Brain microvascular endothelial cell (primary cell): ENCODE results near the gene AIFM2.

Experiments used
- DNase-seq: peaks from one replicate; pipeline ENCODE4 v3.0.0-alpha.2; 2020
- H3K27ac ChIP-seq: fragments of 250-450 bp; sonication (Bioruptor Pico); 2 replicates; pipeline ENCODE4 v1.5.1; 2020; ENCODE audit warnings: mild to moderate bottlenecking, moderate library complexity
- H3K27me3 ChIP-seq: fragments of 250-450 bp; sonication (Bioruptor Pico); replicated peaks from 2 replicates; pipeline ENCODE4 v1.5.1; 2020; ENCODE audit warnings: mild to moderate bottlenecking
- H3K36me3 ChIP-seq: fragments of 250-450 bp; sonication (Bioruptor Pico); replicated peaks from 2 replicates; pipeline ENCODE4 v1.5.1; 2020; ENCODE audit warnings: mild to moderate bottlenecking
- H3K4me3 ChIP-seq: 2 replicates; pipeline ENCODE4 v1.5.1; 2011; ENCODE audit warnings: low read depth, mild to moderate bottlenecking, control low read depth, low read length, moderate library complexity
- CTCF ChIP-seq: IDR thresholded peaks from 2 replicates; pipeline ENCODE4 v1.5.1; 2011; ENCODE audit warnings: low read depth, mild to moderate bottlenecking, moderate library complexity, low read length, control low read depth, inconsistent platforms; ENCODE audit errors: missing control alignments
- in situ Hi-C: cut with HindIII; loops from 2 replicates; pipeline ENCODE4 v1.10.0; 2017; ENCODE audit warnings: low sequenced_read_pairs, low pct_ligation_motif_present

Gene AIFM2

GRCh38 chr10:70169649-70170364 is 37.2 kb upstream of the AIFM2 start:
- in situ Hi-C loops: no loop called here
- Histone ChIP-seq H3K36me3 (peaks cover 19% of the 10 kb centered on the region), H3K27ac (peak overlapping the region; percentile 95), H3K27me3 (no peaks in the 10 kb centered on the region), H3K4me3 (peak overlapping the region; percentile 98)
- no peak for TF ChIP-seq CTCF
- no peak for DNase-seq

- in situ Hi-C loops: no loop called here
- H3K27ac ChIP-seq: peak overlapping the region; percentile 95
- H3K27me3 ChIP-seq: no peaks in the 10 kb centered on the region
- no peak for DNase-seq
- H3K36me3 ChIP-seq: peaks cover 22% of the 10 kb centered on the region
- peak overlapping the region; percentile 98 for H3K4me3 ChIP-seq
- no peak for TF ChIP-seq CTCF
Observed at GRCh38 chr10:70169011-70169410, 36.4 kb upstream of the AIFM2 start.

GRCh38 chr10:70167246-70167645 is 34.6 kb upstream of the AIFM2 start:
- peaks cover 22% of the 10 kb centered on the region for H3K36me3 ChIP-seq
- DNase-seq: no peak
- H3K4me3 ChIP-seq: no peak overlapping the region
- in situ Hi-C loops: no loop called here
- no peak for TF ChIP-seq CTCF
- H3K27ac ChIP-seq: no peak overlapping the region
- H3K27me3 ChIP-seq: no peaks in the 10 kb centered on the region

GRCh38 chr10:70166394-70166793 is 33.8 kb upstream of the AIFM2 start:
- in situ Hi-C loops: no loop called here
- peaks cover 26% of the 10 kb centered on the region for H3K36me3 ChIP-seq
- H3K4me3 ChIP-seq: no peak overlapping the region
- no peak for TF ChIP-seq CTCF
- no peak overlapping the region for H3K27ac ChIP-seq
- no peaks in the 10 kb centered on the region for H3K27me3 ChIP-seq
- no peak for DNase-seq

GRCh38 chr10:70164163-70164562 is 31.5 kb upstream of the AIFM2 start:
- no peak for TF ChIP-seq CTCF
- in situ Hi-C loops: no loop called here
- DNase-seq: no peak
- Histone ChIP-seq H3K36me3 (peaks cover 40% of the 10 kb centered on the region), H3K27me3 (no peaks in the 10 kb centered on the region), H3K4me3 (no peak overlapping the region), H3K27ac (no peak overlapping the region)

GRCh38 chr10:70163448-70163847 is 30.8 kb upstream of the AIFM2 start:
- H3K27ac ChIP-seq: no peak overlapping the region
- no peak for TF ChIP-seq CTCF
- H3K4me3 ChIP-seq: no peak overlapping the region
- peaks cover 42% of the 10 kb centered on the region for H3K36me3 ChIP-seq
- no peaks in the 10 kb centered on the region for H3K27me3 ChIP-seq
- in situ Hi-C loops: no loop called here
- no peak for DNase-seq
